DOHH2 (cell line): ENCODE measurements around the gene ANK3.

ENCODE experiments used
- EZH2phosphoT487 ChIP-seq: fragments of 200-600 bp; sonication (generic); IDR thresholded peaks from 2 replicates; pipeline ENCODE4 v1.6.1; 2017; ENCODE audit warnings: borderline replicate concordance, mild to moderate bottlenecking, antibody characterized with exemption, low read length, moderate library complexity, mixed read lengths
- TF ChIP-seq, protein P1 (sequence below): fragments of 200-600 bp; sonication (generic); IDR thresholded peaks from one replicate; pipeline ENCODE4 v1.5.1; 2014; ENCODE audit warnings: antibody characterized with exemption, mild to moderate bottlenecking, low read depth, low read length; ENCODE audit not compliant: poor library complexity, severe bottlenecking

DNA sequence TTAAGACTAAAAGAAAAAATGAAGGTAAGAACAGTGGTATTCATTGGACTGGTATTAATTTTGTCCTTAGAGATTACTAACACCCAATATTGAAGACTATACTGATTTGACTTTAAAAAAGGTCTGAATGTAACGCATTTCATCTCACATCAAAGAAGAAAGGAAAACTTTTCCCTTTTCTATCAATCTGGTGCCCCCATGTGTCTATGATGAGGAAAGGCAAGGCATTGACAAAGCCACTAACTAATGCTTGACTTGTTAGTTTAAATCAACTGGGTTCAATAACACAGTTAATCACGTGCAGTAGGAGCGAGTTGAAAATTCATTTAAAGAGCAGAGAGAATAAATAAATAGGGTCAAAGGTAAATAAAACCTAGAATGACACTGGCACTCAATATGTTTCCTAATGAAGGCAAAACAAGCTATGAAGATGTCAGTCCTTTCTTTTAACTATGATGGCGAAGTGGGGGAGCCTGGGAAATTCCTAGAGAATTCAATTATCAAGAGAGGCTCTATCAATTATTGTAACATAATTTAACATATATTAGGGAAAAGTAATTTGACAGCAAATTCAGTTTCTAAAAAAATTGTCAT, 180.9 kb downstream of the ANK3 start:
- TF ChIP-seq, protein P1, sequence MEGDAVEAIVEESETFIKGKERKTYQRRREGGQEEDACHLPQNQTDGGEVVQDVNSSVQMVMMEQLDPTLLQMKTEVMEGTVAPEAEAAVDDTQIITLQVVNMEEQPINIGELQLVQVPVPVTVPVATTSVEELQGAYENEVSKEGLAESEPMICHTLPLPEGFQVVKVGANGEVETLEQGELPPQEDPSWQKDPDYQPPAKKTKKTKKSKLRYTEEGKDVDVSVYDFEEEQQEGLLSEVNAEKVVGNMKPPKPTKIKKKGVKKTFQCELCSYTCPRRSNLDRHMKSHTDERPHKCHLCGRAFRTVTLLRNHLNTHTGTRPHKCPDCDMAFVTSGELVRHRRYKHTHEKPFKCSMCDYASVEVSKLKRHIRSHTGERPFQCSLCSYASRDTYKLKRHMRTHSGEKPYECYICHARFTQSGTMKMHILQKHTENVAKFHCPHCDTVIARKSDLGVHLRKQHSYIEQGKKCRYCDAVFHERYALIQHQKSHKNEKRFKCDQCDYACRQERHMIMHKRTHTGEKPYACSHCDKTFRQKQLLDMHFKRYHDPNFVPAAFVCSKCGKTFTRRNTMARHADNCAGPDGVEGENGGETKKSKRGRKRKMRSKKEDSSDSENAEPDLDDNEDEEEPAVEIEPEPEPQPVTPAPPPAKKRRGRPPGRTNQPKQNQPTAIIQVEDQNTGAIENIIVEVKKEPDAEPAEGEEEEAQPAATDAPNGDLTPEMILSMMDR: peak; percentile 70
- TF ChIP-seq EZH2phosphoT487: no peak
